Right lobe of liver (tissue), 6 donors: Measurements from ENCODE around the gene ITPKB. TPM values are rescaled to one million over a fixed set of nuclear protein-coding genes. Genes with fewer than 3 reads are reported as not detected.

ENCODE experiments used
- ATAC-seq, 4 donors: fragments of 200-7000 bp; cut with Tn5 transposase; one replicate each; pipeline ENCODE4 v1.9.1; 2020; ENCODE audit warnings: mild to moderate bottlenecking in 4 of 4, moderate library complexity in 4 of 4
- DNase-seq, 3 donors: peaks; one replicate each; pipeline ENCODE4 v3.0.0-alpha.2; 2020
- H3K27ac ChIP-seq, 3 donors: fragments of 200-600 bp; one replicate each; pipeline ENCODE4 v1.8.0; 2022
- H3K27me3 ChIP-seq, 2 donors: fragments of 200-600 bp; one replicate each; pipeline ENCODE4 v1.8.0; 2022
- H3K36me3 ChIP-seq, 4 donors: fragments of 200-600 bp; sonication (generic) in 1 of 4; one replicate each; pipeline versions ENCODE4 v1.5.1 to v1.8.0; 2017 to 2022; ENCODE audit warnings: control low read depth in 1 of 4
- H3K4me1 ChIP-seq, 4 donors: fragments of 200-600 bp; sonication (generic) in 1 of 4; one replicate each; pipeline versions ENCODE4 v1.5.1 to v1.8.0; 2017 to 2022; ENCODE audit warnings: control low read depth in 1 of 4
- H3K4me3 ChIP-seq, 3 donors: fragments of 200-600 bp; one replicate each; pipeline ENCODE4 v1.8.0; 2022
- H3K9me3 ChIP-seq, 4 donors: fragments of 200-600 bp; sonication (generic) in 1 of 4; one replicate each; pipeline versions ENCODE4 v1.5.1 to v1.8.0; 2017 to 2022; ENCODE audit warnings: control low read depth in 1 of 4
- POLR2A ChIP-seq: fragments of 450-650 bp; IDR thresholded peaks from one replicate; pipeline ENCODE4 v1.6.1; 2017; ENCODE audit warnings: antibody characterized with exemption, mild to moderate bottlenecking
- WGBS: methylation state at CpG from one replicate; pipeline ENCODE4 v1.1.6; 2018; ENCODE audit warnings: low coverage, low lambda C conversion rate; ENCODE audit not compliant: insufficient coverage; ENCODE audit errors: missing lambda C conversion rate; 5-methylcytosine and 5-hydroxymethylcytosine counted together
- intact Hi-C, 2 donors: fragments of 100-400 bp; cut with DNase I; formaldehyde crosslinking; loops; one replicate each; pipeline versions ENCODE4 v1.11.2 to v1.14.1; 2022
- long read RNA-seq: library from polyadenylated mRNA; unstranded; transcript quantifications from one replicate; pipeline ENCODE4 v2.0.0, GENCODE V29; 2019
- total RNA-seq, 6 experiments: library from RNA; depleted of rRNA in 2 of 6; stranded (reverse); fragments of >200 nt in 2 of 6; fragmentation: NEBNext Ultra II Directional in 3 of 6; extraction: Animal tissue kit (Norgen Biotek cat#: 25700) in 3 of 6; gene quantifications; one replicate each; pipeline versions ENCODE4 v1.1.0 to v1.2.4, GENCODE V29; 2016 to 2023
- TF ChIP-seq, protein P1 (sequence below), 4 donors: fragments of 200-600 bp in 3 of 4; fragments of 450-650 bp in 1 of 4; IDR thresholded peaks; one replicate each; pipeline versions ENCODE4 v1.5.1 to v1.8.0; 2016 to 2022; ENCODE audit warnings: antibody characterized with exemption in 4 of 4, mild to moderate bottlenecking in 2 of 4
- donor health status: DM: no; HTN: yes; CAD: no.
- donor health status: DM: no; HTN: no; CAD: no.
- donor health status: DM: no; HTN: no; CAD: no.
- donor health status: DM: no; HTN: yes; CAD: no.
- donor health status: DM: no; HTN: yes; CAD: no.

ITPKB gene
- total RNA-seq = 1 to 10 TPM; 2.1 to 4.1 (median 3.4) TPM
- long read RNA-seq = 0 reads

DNA sequence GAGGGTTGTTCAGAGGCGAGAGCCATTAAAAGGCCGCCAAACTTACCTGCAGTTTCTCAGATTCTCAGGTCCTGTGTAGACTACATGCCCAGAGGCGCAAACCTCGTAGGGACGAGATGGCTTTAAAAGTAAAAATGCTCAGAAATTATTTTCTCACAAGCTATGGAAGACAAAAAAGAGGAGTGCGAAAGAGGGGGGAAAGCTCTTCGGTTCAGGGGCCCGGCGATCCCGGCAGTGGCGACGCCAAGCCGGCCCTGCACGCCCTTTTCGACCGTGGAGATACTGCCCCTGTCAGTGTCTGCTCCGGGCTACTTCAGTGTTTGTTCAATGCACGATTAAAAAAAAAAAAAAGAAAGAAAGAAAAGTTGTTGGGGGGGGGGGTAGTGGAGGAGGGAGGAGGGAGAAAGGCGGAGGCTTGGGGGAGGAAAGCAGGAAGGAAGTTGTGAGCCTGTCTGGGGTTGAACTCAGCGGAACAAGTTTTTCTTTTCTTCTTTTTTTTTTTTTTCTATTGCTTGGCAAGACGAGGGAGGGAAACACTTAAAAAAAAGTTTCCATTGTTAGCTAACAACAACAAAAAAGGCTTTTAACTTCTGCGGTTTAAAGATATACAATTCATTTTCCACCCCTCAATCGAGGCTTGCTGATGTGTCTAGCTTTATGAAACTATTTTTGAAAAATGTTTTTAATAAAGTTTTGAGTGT lies at the start of gene ITPKB:
TSS of gene ITPKB (minus strand) at position 288 of the 701 bp plus-strand sequence. CDS start 1,824 bp downstream, outside the sequence.
- intact Hi-C loops = no loop called here
- Histone ChIP-seq H3K36me3 (no peaks in the 10 kb centered on the region), H3K27me3 (no peaks in the 10 kb centered on the region), H3K4me3 (peak within 1 kb of the TSS; percentile 44 to 64 (median 51)), H3K27ac (peak within 1 kb of the TSS; percentile 62 to 83 (median 69)), H3K4me1 (peaks cover 0 to 35% (median 8%) of the 10 kb centered on the region in 4 donors), H3K9me3 (peaks cover 0 to 5% (median 0%) of the 10 kb centered on the region in 4 donors)
- WGBS = 1% methylated on average over 19 of the region's 23 CpGs
- TF ChIP-seq POLR2A = no peak
- TF ChIP-seq, protein P1, sequence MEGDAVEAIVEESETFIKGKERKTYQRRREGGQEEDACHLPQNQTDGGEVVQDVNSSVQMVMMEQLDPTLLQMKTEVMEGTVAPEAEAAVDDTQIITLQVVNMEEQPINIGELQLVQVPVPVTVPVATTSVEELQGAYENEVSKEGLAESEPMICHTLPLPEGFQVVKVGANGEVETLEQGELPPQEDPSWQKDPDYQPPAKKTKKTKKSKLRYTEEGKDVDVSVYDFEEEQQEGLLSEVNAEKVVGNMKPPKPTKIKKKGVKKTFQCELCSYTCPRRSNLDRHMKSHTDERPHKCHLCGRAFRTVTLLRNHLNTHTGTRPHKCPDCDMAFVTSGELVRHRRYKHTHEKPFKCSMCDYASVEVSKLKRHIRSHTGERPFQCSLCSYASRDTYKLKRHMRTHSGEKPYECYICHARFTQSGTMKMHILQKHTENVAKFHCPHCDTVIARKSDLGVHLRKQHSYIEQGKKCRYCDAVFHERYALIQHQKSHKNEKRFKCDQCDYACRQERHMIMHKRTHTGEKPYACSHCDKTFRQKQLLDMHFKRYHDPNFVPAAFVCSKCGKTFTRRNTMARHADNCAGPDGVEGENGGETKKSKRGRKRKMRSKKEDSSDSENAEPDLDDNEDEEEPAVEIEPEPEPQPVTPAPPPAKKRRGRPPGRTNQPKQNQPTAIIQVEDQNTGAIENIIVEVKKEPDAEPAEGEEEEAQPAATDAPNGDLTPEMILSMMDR (IDR thresholded peaks at IDR 0.05) = no peak
- ATAC-seq (peak; percentile 41 to 59 (median 56)), DNase-seq (peak in 2 of 3 donors; percentile 42 to 50)

DNA sequence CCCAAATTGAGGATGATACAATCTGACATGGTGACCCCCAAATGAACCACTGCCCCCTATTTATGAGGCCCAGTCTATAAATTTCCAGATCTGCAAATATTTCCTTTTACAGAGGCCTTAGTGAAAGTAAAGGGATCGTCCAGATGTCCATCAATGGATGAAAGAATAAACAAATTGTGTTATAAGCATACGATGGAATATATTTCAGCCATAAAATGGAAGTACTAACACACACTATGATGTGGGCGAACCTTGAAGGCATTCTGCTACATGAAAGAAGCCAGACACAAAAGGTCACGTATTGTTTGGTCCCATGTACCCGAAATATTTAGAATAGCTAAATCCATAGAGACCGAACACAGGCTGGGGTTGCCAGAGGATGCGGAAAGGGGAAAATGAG lies 48.6 kb upstream of the ITPKB start:
- WGBS = 66% methylated on average over 7 of the region's 7 CpGs
- no peaks in the 10 kb centered on the region for H3K4me1 ChIP-seq
- no peak for TF ChIP-seq POLR2A
- TF ChIP-seq, protein P1 (IDR thresholded peaks at IDR 0.05) = no peak
- H3K36me3 ChIP-seq = no peaks in the 10 kb centered on the region
- no peak overlapping the region for H3K4me3 ChIP-seq
- H3K27me3 ChIP-seq = no peaks in the 10 kb centered on the region
- ATAC-seq (no peak), DNase-seq (no peak)
- no peak overlapping the region for H3K27ac ChIP-seq
- no peaks in the 10 kb centered on the region for H3K9me3 ChIP-seq
- intact Hi-C loops = no loop called here

DNA sequence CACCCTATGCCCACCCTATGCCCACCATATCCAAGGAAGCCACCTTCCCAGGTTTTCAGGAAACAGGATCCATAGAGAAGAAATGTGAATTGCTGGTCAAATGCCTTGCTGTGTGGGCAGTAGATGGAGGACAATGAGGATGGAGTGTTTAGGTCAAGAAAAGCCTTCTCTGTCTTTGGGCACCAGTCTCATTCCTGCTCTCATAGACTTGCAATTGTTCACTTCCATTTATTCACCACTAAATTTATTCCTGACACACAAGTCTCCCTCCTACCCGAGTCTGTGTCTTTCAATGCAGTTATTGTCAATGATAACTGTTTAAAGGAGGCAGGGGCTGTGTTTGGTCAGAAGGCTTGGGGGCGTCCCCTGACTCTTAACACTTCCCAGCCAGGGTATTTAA lies 48.0 kb upstream of the ITPKB start:
- H3K9me3 ChIP-seq = no peaks in the 10 kb centered on the region
- no peaks in the 10 kb centered on the region for H3K4me1 ChIP-seq
- ATAC-seq = no peak
- no peaks in the 10 kb centered on the region for H3K27me3 ChIP-seq
- WGBS = 54% methylated on average over 2 of the region's 2 CpGs
- TF ChIP-seq POLR2A = no peak
- no peak for DNase-seq
- intact Hi-C loops = no loop called here
- H3K4me3 ChIP-seq = no peak overlapping the region
- H3K36me3 ChIP-seq = no peaks in the 10 kb centered on the region
- H3K27ac ChIP-seq = no peak overlapping the region

DNA sequence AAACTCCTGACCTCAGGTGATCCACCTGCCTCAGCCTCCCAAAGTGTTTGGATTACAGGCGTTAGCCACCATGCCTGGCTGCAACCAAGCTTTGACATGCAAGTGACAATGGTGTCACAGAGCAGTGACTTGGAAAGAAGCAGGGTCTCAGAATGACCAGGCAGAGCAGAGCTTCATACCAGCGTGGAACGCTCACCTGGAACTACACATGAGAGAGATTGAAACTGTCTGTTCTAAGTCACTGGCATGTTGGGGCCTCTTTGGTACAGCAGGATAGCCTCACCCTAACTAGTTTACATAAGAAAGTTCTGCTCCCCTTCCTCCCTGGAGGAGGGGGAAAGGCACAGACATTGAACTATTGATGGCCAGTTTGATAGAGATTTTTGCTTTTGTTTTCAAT lies 47.5 kb upstream of the ITPKB start:
- no peaks in the 10 kb centered on the region for H3K27me3 ChIP-seq
- intact Hi-C loops = no loop called here
- H3K4me1 ChIP-seq = no peaks in the 10 kb centered on the region
- 55% methylated on average over 3 of the region's 3 CpGs for WGBS
- H3K9me3 ChIP-seq = no peaks in the 10 kb centered on the region
- no peak overlapping the region for H3K4me3 ChIP-seq
- TF ChIP-seq, protein P1 (IDR thresholded peaks at IDR 0.05) = no peak
- TF ChIP-seq POLR2A = no peak
- DNase-seq (no peak), ATAC-seq (no peak)
- no peak overlapping the region for H3K27ac ChIP-seq
- no peaks in the 10 kb centered on the region for H3K36me3 ChIP-seq

DNA sequence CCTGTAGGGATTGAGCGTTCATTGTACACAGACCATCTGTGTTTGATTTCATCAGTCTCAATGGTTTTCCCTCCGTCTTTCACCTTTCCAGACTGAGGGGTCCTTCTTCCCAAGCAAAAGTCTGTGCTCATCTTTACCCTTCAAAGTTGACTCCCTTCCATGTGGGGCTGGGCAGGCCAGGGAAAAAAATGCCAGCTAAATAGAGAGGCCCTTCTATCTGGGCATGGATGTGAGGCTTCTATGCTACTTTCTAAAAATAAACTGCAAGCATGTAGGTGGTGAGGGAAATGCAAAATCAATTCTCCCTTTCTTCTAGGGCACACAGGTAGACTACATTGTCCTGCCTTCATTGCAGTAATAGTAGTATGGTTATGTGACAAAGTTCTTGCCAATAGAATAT lies 46.7 kb upstream of the ITPKB start:
- no peak for DNase-seq
- H3K27me3 ChIP-seq = no peaks in the 10 kb centered on the region
- no peaks in the 10 kb centered on the region for H3K36me3 ChIP-seq
- 54% methylated on average over 2 of the region's 2 CpGs for WGBS
- no peak overlapping the region for H3K4me3 ChIP-seq
- TF ChIP-seq POLR2A = no peak
- TF ChIP-seq, protein P1 (IDR thresholded peaks at IDR 0.05) = no peak
- H3K9me3 ChIP-seq = no peaks in the 10 kb centered on the region
- ATAC-seq = no peak
- H3K4me1 ChIP-seq = no peaks in the 10 kb centered on the region
- no peak overlapping the region for H3K27ac ChIP-seq
- intact Hi-C loops = no loop called here
